Erythroblast (primary cell): Measurements from ENCODE around the gene PIK3R6.

ENCODE experiments used
- GATA1 ChIP-seq: IDR thresholded peaks from 2 replicates; pipeline ENCODE4 v1.6.1; 2011; ENCODE audit warnings: low read depth, mild to moderate bottlenecking, control low read depth, low read length, moderate library complexity
- POLR2A ChIP-seq: IDR thresholded peaks from 2 replicates; pipeline ENCODE4 v1.6.1; 2011; ENCODE audit warnings: mild to moderate bottlenecking, low read length

- TF ChIP-seq GATA1 = no peak
- no peak for TF ChIP-seq POLR2A
Observed at GRCh38 chr17:8762012-8762411, 105.5 kb downstream of the PIK3R6 start.
